ENCODE data around the gene ARID1B. TPM values are rescaled to one million over a fixed set of nuclear protein-coding genes. Genes with fewer than 3 reads are reported as not detected.

The ARID1B gene
- total RNA-seq, 4 donors from 2014 or later: 25.2 to 103 (median 59.5) TPM

- Histone ChIP-seq H3K27me3 (no peaks in the 10 kb centered on the region), H3K4me1 (peaks cover 0 to 42% (median 0%) of the 10 kb centered on the region in 3 donors)
- 86 to 89% methylated on average over 3 of the region's 3 CpGs for WGBS, 2 donors
These were observed 112.8 kb downstream of the ARID1B start for GRCh38 chr6:156889986-156890385.

GRCh38 chr6:156890627-156891314 is 113.6 kb downstream of the ARID1B start:
- H3K4me3 ChIP-seq: no peak overlapping the region
- H3K9me3 ChIP-seq: no peaks in the 10 kb centered on the region
- no peak for DNase-seq
- TF ChIP-seq CTCF (IDR thresholded peaks at IDR 0.05) (no peak), POLR2A (IDR thresholded peaks at IDR 0.05) (no peak)
- WGBS, 2 donors: 25 to 33% methylated on average over 2 of the region's 2 CpGs
- no peak overlapping the region for H3K27ac ChIP-seq
- H3K27me3 ChIP-seq: no peaks in the 10 kb centered on the region
- intact Hi-C loops (cut with DNase I): no loop called here
- H3K36me3 ChIP-seq: no peaks in the 10 kb centered on the region
- peaks cover 0 to 42% (median 0%) of the 10 kb centered on the region in 3 donors for H3K4me1 ChIP-seq

More at GRCh38 chr6:156889986-156890385, 112.8 kb downstream of the ARID1B start:
- TF ChIP-seq POLR2A (IDR thresholded peaks at IDR 0.05): no peak
- Histone ChIP-seq H3K27ac (no peak overlapping the region), H3K36me3 (no peaks in the 10 kb centered on the region), H3K4me3 (no peak overlapping the region), H3K9me3 (no peaks in the 10 kb centered on the region)
- no peak for DNase-seq
- intact Hi-C loops (cut with DNase I): no loop called here

- H3K9me3 ChIP-seq: no peaks in the 10 kb centered on the region
- WGBS, 2 donors: 89 to 96% methylated on average over 11 of the region's 13 CpGs
- intact Hi-C loops (cut with DNase I): no loop called here
These were observed 120.8 kb downstream of the ARID1B start for GRCh38 chr6:156897907-156898531.

GRCh38 chr6:156899071-156899470 is 121.9 kb downstream of the ARID1B start:
- intact Hi-C loops (cut with DNase I): no loop called here
- Histone ChIP-seq H3K27ac (no peak overlapping the region), H3K4me1 (peaks cover 0 to 24% (median 4%) of the 10 kb centered on the region in 3 donors), H3K9me3 (no peaks in the 10 kb centered on the region), H3K4me3 (no peak overlapping the region), H3K27me3 (no peaks in the 10 kb centered on the region), H3K36me3 (no peaks in the 10 kb centered on the region)
- no peak for DNase-seq
- no peak for TF ChIP-seq POLR2A (IDR thresholded peaks at IDR 0.05)
- TF ChIP-seq CTCF (IDR thresholded peaks at IDR 0.05): no peak
- 93 to 94% methylated on average over 2 to 3 of the region's 4 CpGs for WGBS, 2 donors

More at GRCh38 chr6:156897907-156898531, 120.8 kb downstream of the ARID1B start:
- no peaks in the 10 kb centered on the region for H3K27me3 ChIP-seq
- H3K4me1 ChIP-seq: peaks cover 0 to 24% (median 4%) of the 10 kb centered on the region in 3 donors
- H3K4me3 ChIP-seq: no peak overlapping the region
- no peak overlapping the region for H3K27ac ChIP-seq
- TF ChIP-seq CTCF (IDR thresholded peaks at IDR 0.05): no peak
- DNase-seq: no peak
- no peaks in the 10 kb centered on the region for H3K36me3 ChIP-seq

GRCh38 chr6:156899532-156900135 is 122.5 kb downstream of the ARID1B start:
- DNase-seq: no peak
- TF ChIP-seq POLR2A (IDR thresholded peaks at IDR 0.05) (no peak), CTCF (IDR thresholded peaks at IDR 0.05) (no peak)
- H3K27me3 ChIP-seq: no peaks in the 10 kb centered on the region
- 82 to 90% methylated on average over 5 of the region's 8 CpGs for WGBS, 2 donors
- intact Hi-C loops (cut with DNase I): no loop called here
- peaks cover 0 to 5% (median 0%) of the 10 kb centered on the region in 3 donors for H3K36me3 ChIP-seq
- peaks cover 0 to 24% (median 4%) of the 10 kb centered on the region in 3 donors for H3K4me1 ChIP-seq
- H3K9me3 ChIP-seq: no peaks in the 10 kb centered on the region
- no peak overlapping the region for H3K4me3 ChIP-seq
- H3K27ac ChIP-seq: no peak overlapping the region
